HG03095 (cell line): ENCODE measurements around the gene MST1.

ENCODE experiments used
- ATAC-seq: cut with Tn5 transposase; IDR thresholded peaks from one replicate; pipeline ENCODE4 v1.9.1; 2021; ENCODE audit warnings: moderate library complexity; ENCODE audit not compliant: unreplicated experiment

MST1 gene

GRCh38 chr3:49638445-49638844, 50.8 kb downstream of the MST1 start:
- no peak for ATAC-seq

DNA sequence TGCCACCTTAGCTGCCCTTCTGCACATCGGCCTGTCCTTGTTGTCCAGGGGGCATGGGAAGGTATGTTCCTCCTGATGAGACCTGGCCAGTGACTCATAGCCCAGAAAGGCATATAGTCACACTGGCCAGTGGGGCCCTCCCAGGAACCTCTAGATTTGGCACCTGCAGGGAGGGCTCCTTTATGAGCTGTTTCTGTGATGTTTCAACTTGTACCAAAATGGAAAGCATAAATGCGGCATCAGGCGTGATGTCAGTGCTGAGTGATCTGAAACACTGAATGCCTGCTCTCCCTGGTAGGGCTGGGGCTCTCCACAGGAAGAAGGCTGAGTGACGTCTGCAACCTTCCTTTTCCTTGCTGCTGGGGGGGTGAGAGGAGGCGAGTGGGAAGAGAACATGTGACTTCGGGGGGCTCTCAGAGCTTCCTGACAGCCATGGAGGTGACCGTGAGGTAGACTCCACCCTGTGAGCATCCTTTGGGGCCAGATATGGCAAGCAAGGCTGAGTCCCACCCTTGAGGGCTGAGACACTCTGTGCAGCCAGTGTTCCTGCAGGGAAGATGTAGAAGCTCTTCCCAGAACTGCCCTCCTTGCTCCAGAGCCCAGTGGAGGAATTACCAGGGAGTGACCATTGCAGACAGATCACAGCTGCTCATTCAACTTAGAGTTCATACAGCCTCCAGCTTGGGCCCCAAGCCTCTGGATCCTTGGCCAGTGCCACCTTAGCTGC, 52.2 kb downstream of the MST1 start:
- no peak for ATAC-seq

- no peak for ATAC-seq
These were observed 54.5 kb downstream of the MST1 start for GRCh38 chr3:49634736-49635135.
